Naive B cell (primary cell): ENCODE measurements around the gene FREM1. TPM values are rescaled to one million over a fixed set of nuclear protein-coding genes. Genes with fewer than 3 reads are reported as not detected.

Experiments used
- ATAC-seq, 2 donors: fragments of 150-1000 bp; cut with Tn5 transposase; 2 replicates each; pipeline ENCODE4 v1.10.0; 2021; ENCODE audit warnings: low read depth in 2 of 2, mild to moderate bottlenecking in 2 of 2, moderate library complexity in 2 of 2
- DNase-seq: peaks from one replicate; pipeline ENCODE4 v3.0.0; 2022
- H3K27ac Mint-ChIP-seq, 6 donors: one replicate each; pipeline ENCODE4 v1.8.0; 2020 to 2022; ENCODE audit warnings: mild to moderate bottlenecking in 6 of 6, mixed read lengths in 6 of 6, moderate library complexity in 5 of 6, inconsistent platforms in 2 of 6
- H3K27me3 Mint-ChIP-seq, 3 donors: one replicate each; pipeline ENCODE4 v1.8.0; 2021 to 2022; ENCODE audit warnings: mixed read lengths in 3 of 3, mild to moderate bottlenecking in 1 of 3
- H3K36me3 Mint-ChIP-seq, 2 donors: one replicate each; pipeline ENCODE4 v1.8.0; 2020 to 2022; ENCODE audit warnings: mixed read lengths in 2 of 2, inconsistent platforms in 1 of 2, mild to moderate bottlenecking in 1 of 2
- H3K4me1 Mint-ChIP-seq, 3 donors: one replicate each; pipeline ENCODE4 v1.8.0; 2020 to 2022; ENCODE audit warnings: mixed read lengths in 3 of 3, inconsistent platforms in 1 of 3, mild to moderate bottlenecking in 1 of 3, moderate library complexity in 1 of 3
- H3K4me3 Mint-ChIP-seq, 8 donors: one replicate each; pipeline ENCODE4 v1.8.0; 2020 to 2022; ENCODE audit warnings: mild to moderate bottlenecking in 8 of 8, mixed read lengths in 8 of 8, moderate library complexity in 8 of 8, inconsistent platforms in 2 of 8
- H3K9me3 Mint-ChIP-seq, 7 donors: one replicate each; pipeline ENCODE4 v1.8.0; 2020 to 2022; ENCODE audit warnings: mixed read lengths in 7 of 7, mild to moderate bottlenecking in 5 of 7, inconsistent platforms in 2 of 7, moderate library complexity in 1 of 7
- polyA plus RNA-seq, 6 donors: library from polyadenylated mRNA; unstranded; fragments of 300-500 nt; fragmentation: Illumina TruSeq; gene quantifications; one replicate each; pipeline ENCODE4 v1.2.3, GENCODE V29; 2021; ENCODE audit warnings: low read depth in 6 of 6

FREM1 gene
- polyA plus RNA-seq, 6 donors from 2014 or later: not detected

GRCh38 chr9:14713187-14713767 is 197.0 kb downstream of the FREM1 start:
- Mint-ChIP-seq H3K9me3 (peaks cover 0 to 5% (median 1%) of the 10 kb centered on the region in 7 donors), H3K36me3 (peaks cover 7 to 12% of the 10 kb centered on the region in 2 donors), H3K4me1 (peaks cover 7 to 13% (median 11%) of the 10 kb centered on the region in 3 donors), H3K27ac (no peak overlapping the region), H3K4me3 (peak overlapping the region in 1 of 8 donors; percentile 10), H3K27me3 (peaks cover 36 to 54% (median 40%) of the 10 kb centered on the region in 3 donors)
- DNase-seq (no peak), ATAC-seq (no peak)

GRCh38 chr9:14710804-14711203 is 199.4 kb downstream of the FREM1 start:
- no peak for ATAC-seq
- Mint-ChIP-seq H3K4me3 (no peak overlapping the region), H3K4me1 (peaks cover 19 to 24% (median 20%) of the 10 kb centered on the region in 3 donors), H3K27me3 (peaks cover 31 to 60% (median 32%) of the 10 kb centered on the region in 3 donors), H3K27ac (no peak overlapping the region), H3K36me3 (peaks cover 7 to 12% of the 10 kb centered on the region in 2 donors), H3K9me3 (peaks cover 0 to 14% (median 9%) of the 10 kb centered on the region in 7 donors)
- DNase-seq: no peak

GRCh38 chr9:14706530-14707140 is 203.6 kb downstream of the FREM1 start:
- Mint-ChIP-seq H3K9me3 (peaks cover 4 to 30% (median 24%) of the 10 kb centered on the region in 7 donors), H3K27me3 (peaks cover 19 to 44% (median 29%) of the 10 kb centered on the region in 3 donors), H3K4me3 (peak overlapping the region in 4 of 8 donors; percentile 10 to 48 (median 36)), H3K36me3 (peaks cover 7 to 16% of the 10 kb centered on the region in 2 donors), H3K4me1 (peaks cover 11 to 12% (median 12%) of the 10 kb centered on the region in 3 donors), H3K27ac (peak overlapping the region in 2 of 6 donors; percentile 25 to 79)
- peak; percentile 50 for DNase-seq
- peak; percentile 61 to 72 for ATAC-seq

- peaks cover 11 to 12% (median 12%) of the 10 kb centered on the region in 3 donors for H3K4me1 Mint-ChIP-seq
- peaks cover 4 to 30% (median 24%) of the 10 kb centered on the region in 7 donors for H3K9me3 Mint-ChIP-seq
- ATAC-seq (no peak), DNase-seq (no peak)
- H3K27me3 Mint-ChIP-seq: peaks cover 14 to 37% (median 21%) of the 10 kb centered on the region in 3 donors
- no peak overlapping the region for H3K4me3 Mint-ChIP-seq
- peaks cover 2 to 16% of the 10 kb centered on the region in 2 donors for H3K36me3 Mint-ChIP-seq
- no peak overlapping the region for H3K27ac Mint-ChIP-seq
Observed at GRCh38 chr9:14705079-14705478, 205.1 kb downstream of the FREM1 start.

- peaks cover 11 to 12% (median 12%) of the 10 kb centered on the region in 3 donors for H3K4me1 Mint-ChIP-seq
Observed at GRCh38 chr9:14704281-14704680, 205.9 kb downstream of the FREM1 start.

GRCh38 chr9:14702200-14702720 is 208.0 kb downstream of the FREM1 start:
- Mint-ChIP-seq H3K4me1 (peaks cover 11 to 12% (median 12%) of the 10 kb centered on the region in 3 donors), H3K4me3 (no peak overlapping the region), H3K27ac (no peak overlapping the region), H3K27me3 (peaks cover 6 to 21% (median 8%) of the 10 kb centered on the region in 3 donors), H3K9me3 (peaks cover 4 to 30% (median 17%) of the 10 kb centered on the region in 7 donors), H3K36me3 (peaks cover 0 to 4% of the 10 kb centered on the region in 2 donors)
- no peak for ATAC-seq
- DNase-seq: no peak

More at GRCh38 chr9:14704281-14704680, 205.9 kb downstream of the FREM1 start:
- no peak overlapping the region for H3K4me3 Mint-ChIP-seq
- peaks cover 4 to 30% (median 24%) of the 10 kb centered on the region in 7 donors for H3K9me3 Mint-ChIP-seq
- no peak for DNase-seq
- H3K36me3 Mint-ChIP-seq: peaks cover 0 to 8% of the 10 kb centered on the region in 2 donors
- ATAC-seq: no peak
- H3K27ac Mint-ChIP-seq: no peak overlapping the region
- H3K27me3 Mint-ChIP-seq: peaks cover 10 to 31% (median 19%) of the 10 kb centered on the region in 3 donors

GRCh38 chr9:14693251-14693861 is 216.9 kb downstream of the FREM1 start, which contains the start of gene ZDHHC21:
TSS of gene ZDHHC21 (minus strand) at chr9:14693432. CDS start at chr9:14674340, 19,092 bp downstream.
- peaks cover 0 to 4% of the 10 kb centered on the region in 2 donors for H3K36me3 Mint-ChIP-seq
- peak within 1 kb of the TSS; percentile 89 to 99 (median 96) for H3K4me3 Mint-ChIP-seq
- DNase-seq (peak; percentile 51), ATAC-seq (peak; percentile 62 to 68)
- H3K27me3 Mint-ChIP-seq: peaks cover 4 to 18% (median 16%) of the 10 kb centered on the region in 3 donors
- H3K27ac Mint-ChIP-seq: peak within 1 kb of the TSS; percentile 70 to 96 (median 92)
- peaks cover 39 to 48% (median 41%) of the 10 kb centered on the region in 3 donors for H3K4me1 Mint-ChIP-seq
- H3K9me3 Mint-ChIP-seq: no peaks in the 10 kb centered on the region

GRCh38 chr9:14692470-14693250 is 217.6 kb downstream of the FREM1 start:
- Mint-ChIP-seq H3K4me3 (peak overlapping the region; percentile 89 to 99 (median 96)), H3K9me3 (no peaks in the 10 kb centered on the region), H3K4me1 (peaks cover 46 to 53% (median 46%) of the 10 kb centered on the region in 3 donors)

GRCh38 chr9:14690948-14691730 is 219.1 kb downstream of the FREM1 start:
- ATAC-seq: no peak
- DNase-seq: no peak
- Mint-ChIP-seq H3K4me3 (peak overlapping the region; percentile 26 to 99 (median 66)), H3K27ac (peak overlapping the region in 3 of 6 donors; percentile 2 to 68 (median 16)), H3K4me1 (peaks cover 46 to 54% (median 53%) of the 10 kb centered on the region in 3 donors), H3K36me3 (peaks cover 0 to 4% of the 10 kb centered on the region in 2 donors), H3K27me3 (peaks cover 0 to under 1% (median 0%) of the 10 kb centered on the region in 3 donors), H3K9me3 (no peaks in the 10 kb centered on the region)

More at GRCh38 chr9:14692470-14693250, 217.6 kb downstream of the FREM1 start:
- peak overlapping the region; percentile 63 to 96 (median 86) for H3K27ac Mint-ChIP-seq
- H3K27me3 Mint-ChIP-seq: peaks cover 4 to 14% (median 12%) of the 10 kb centered on the region in 3 donors
- ATAC-seq (peak; percentile 55 to 58), DNase-seq (no peak)
- H3K36me3 Mint-ChIP-seq: peaks cover 0 to 4% of the 10 kb centered on the region in 2 donors

GRCh38 chr9:14687042-14687719 is 223.0 kb downstream of the FREM1 start:
- no peaks in the 10 kb centered on the region for H3K9me3 Mint-ChIP-seq
- no peak for DNase-seq
- H3K4me1 Mint-ChIP-seq: peaks cover 38 to 53% (median 46%) of the 10 kb centered on the region in 3 donors
- H3K4me3 Mint-ChIP-seq: peak overlapping the region in 2 of 8 donors; percentile 30 to 42
- H3K27ac Mint-ChIP-seq: peak overlapping the region; percentile 30 to 97 (median 71)
- peaks cover 10 to 11% of the 10 kb centered on the region in 2 donors for H3K36me3 Mint-ChIP-seq
- no peak for ATAC-seq
- no peaks in the 10 kb centered on the region for H3K27me3 Mint-ChIP-seq

- Mint-ChIP-seq H3K27ac (peak overlapping the region in 2 of 6 donors; percentile 74 to 94), H3K36me3 (peaks cover 10 to 11% of the 10 kb centered on the region in 2 donors), H3K27me3 (no peaks in the 10 kb centered on the region), H3K4me3 (no peak overlapping the region), H3K4me1 (peaks cover 31 to 50% (median 37%) of the 10 kb centered on the region in 3 donors), H3K9me3 (no peaks in the 10 kb centered on the region)
- DNase-seq (no peak), ATAC-seq (no peak)
Observed at GRCh38 chr9:14686168-14686567, 224.1 kb downstream of the FREM1 start.
